ENCODE data around the gene ATP8B1. TPM values are rescaled to one million over a fixed set of nuclear protein-coding genes. Genes with fewer than 3 reads are reported as not detected.

ATP8B1 gene
- total and polyA plus RNA-seq, 2 of the 8 experiments (the other 6 are each of a cell fraction or from before 2014, with no cell fraction given), result 1.1 to 4.6 TPM

- no peak for TF ChIP-seq RNF2 (IDR thresholded peaks at IDR 0.05; ENCODE audit: borderline replicate concordance, low read depth, low read length, missing control alignments, poor library complexity, severe bottlenecking)
Observed at GRCh38 chr18:57835904-57836303, 32.8 kb upstream of the ATP8B1 start (continued).

Measured in H1 (cell line).